CD4-positive, alpha-beta T cell treated with Interleukin-4 for 4 hours (primary cell): ENCODE results near the gene KRTAP10-2.

ENCODE experiments used
- DNase-seq: peaks from one replicate; pipeline ENCODE4 v3.0.0-alpha.2; 2020

The KRTAP10-2 gene

GRCh38 chr21:44524414-44525371, 26.6 kb downstream of the KRTAP10-2 start:
- DNase-seq: no peak

DNA sequence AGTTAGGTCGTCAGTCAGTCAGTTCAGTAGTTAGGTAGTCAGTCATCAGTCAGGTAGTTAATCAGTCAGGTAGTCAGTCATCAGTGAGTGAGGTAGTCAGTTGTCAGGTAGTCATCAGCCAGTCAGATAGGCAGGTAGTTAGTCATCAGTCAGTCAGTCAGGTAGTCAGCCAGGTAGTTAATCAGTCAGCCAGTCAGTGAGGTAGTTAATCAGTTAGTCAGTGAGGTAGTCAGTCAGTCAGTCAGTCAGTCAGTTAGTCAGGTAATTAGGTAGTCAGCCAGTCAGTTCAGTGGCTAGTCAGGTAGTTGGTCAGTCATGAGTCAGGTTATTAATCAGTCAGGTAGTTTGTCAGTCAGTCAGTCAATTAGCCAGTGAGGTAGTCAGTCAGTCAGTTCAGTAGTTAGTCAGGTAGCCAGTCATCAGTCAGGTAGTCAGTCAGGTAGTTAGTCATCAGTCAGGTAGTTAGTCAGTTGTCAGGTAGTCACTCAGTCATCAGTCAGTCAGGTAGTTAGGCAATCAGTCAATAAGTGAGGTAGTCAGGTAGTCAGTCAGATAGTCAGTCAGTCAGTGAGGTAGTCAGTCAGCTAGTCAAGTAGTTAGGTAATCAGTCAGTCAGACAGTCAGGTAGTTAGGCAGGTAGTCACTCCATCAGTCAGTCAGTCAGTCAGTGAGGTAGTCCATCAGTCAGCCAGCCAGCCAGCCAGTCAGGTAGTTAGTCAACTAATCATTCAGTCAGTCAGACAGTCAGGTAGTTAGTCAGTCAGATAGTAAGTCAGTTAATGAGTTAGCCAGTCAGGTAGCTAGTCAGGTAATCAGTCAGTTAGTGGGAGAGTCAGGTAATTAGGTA, 27.5 kb downstream of the KRTAP10-2 start:
- no peak for DNase-seq

DNA sequence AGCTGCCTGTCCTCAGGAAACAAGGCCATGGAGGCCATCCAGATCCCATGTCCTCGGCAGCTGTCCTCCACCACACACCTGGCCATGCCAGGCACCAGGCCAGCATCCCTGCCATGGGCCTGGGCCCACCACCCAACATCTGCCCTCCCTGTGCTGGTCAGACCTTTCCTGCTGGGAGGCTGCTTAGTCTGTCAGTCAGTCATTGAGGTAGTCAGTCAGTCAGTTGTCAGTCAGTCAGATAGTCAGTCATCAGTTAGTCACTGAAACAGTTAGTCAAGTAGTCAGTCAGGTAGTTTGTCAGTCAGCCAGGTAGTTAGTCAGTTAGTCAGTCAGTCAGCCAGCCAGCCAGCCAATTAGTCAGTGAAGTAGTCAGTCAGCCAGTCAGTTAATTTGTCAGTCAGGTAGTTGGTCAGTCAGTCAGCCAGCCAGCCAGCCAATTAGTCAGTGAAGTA, 28.5 kb downstream of the KRTAP10-2 start:
- DNase-seq: no peak

DNA sequence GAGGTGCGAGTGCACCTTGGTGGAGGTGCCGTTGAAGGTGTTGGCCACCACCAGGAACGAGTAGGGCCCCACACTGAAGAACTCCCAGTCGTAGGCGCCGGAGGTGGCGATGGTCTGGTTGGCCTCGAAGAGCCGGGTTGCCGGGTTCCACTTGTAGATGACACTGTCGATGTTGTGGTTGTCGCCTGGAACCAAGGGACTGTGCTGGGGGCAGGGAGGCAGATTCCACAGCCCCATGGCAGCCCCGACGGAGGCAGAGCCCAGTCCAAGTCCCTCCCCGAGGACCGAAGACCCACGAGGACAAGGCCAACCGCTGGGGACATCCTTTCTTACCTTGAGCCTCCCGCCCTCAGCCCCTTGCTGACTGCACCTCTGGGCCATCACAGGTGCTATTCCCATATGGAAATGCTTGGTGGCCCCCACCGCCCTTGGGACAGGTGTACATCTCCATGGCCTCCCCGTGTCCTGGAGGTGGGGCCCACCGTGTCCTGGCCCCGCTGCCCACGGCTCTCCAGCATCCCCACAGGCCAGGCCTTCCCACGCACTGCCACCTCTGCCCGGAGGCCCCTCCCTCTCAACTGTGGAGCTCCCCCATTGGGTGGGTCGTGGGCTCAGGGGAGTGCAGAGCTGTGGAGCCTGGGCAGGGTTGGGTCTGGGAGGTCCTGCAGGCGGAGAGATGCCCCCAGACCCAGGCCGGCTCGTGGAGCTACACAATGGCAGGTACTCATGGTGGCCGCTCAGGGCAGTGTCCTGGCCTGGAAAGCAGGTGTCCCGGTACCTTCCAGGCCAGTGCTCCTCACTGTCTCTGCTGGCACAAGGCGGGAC, 29.2 kb downstream of the KRTAP10-2 start:
- DNase-seq: no peak

GRCh38 chr21:44521301-44521927, 29.9 kb downstream of the KRTAP10-2 start:
- no peak for DNase-seq

- DNase-seq: no peak
These were observed 30.7 kb downstream of the KRTAP10-2 start for GRCh38 chr21:44520326-44521300.

DNA sequence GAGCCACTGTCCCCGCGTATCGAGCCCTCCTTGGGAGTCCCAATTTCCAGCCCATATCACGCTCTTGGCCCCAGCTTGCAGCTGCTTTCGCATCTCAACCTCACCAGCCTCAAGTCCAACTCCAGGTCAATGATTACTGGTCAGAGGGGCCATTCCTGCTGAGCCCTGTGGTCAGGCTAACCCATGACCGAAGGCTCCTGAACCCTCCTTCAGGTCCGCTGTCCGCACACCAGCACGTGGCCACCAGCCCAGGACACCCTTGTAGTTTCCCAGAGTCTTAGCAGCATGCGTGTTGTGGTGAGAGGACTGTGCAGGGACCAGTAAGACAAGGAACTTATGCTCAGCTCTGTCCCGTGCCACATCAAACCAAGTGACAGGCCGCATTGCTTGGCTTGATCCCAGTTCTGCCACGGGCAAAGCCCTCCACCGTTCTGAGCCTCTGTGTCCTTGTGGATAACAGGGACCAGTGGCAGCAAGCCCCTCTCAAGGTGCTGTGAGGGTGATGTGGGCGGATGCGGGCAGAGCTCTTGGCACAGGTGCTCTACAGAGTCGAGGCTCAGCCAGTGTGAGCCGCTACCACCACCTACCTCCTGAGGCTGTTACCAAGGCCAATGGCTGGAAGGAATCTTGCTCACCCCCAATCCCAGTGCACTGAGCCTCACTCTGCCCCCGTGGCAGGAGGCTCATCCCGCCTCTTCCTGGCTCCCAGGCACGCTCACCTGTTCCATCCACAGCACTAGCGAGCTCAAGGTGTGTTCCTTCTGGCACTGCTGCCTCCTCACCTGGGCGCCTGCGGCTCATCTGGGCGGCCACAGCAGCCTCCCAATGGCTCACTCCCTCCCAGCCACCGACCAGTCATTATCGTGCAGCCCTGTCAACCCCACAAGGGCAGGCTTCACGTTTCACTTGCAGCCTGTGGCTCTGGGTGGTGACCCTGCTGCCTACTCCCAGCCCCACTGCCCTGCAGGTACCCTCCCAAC, 31.7 kb downstream of the KRTAP10-2 start:
- DNase-seq: no peak

GRCh38 chr21:44518686-44519085, 32.6 kb downstream of the KRTAP10-2 start:
- no peak for DNase-seq

GRCh38 chr21:44517175-44517899, 34.0 kb downstream of the KRTAP10-2 start:
- DNase-seq: no peak

DNA sequence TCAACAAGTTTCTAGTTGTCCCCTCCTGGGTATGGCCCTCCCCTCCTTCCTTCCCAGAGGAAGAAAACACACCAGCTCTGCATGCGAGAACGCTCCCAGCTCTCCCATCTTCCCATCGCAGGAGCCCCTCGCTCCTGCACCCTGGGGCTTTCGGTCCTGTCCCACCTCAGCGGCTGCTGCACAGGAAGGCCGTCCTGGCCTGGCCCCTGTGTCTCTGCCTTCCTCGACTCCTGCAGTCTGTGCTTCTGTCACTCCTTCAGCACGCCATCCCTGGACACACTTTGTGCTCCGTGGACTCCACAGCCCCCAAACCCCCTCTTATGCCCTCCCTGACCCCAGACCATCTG, 34.5 kb downstream of the KRTAP10-2 start:
- DNase-seq: no peak

DNA sequence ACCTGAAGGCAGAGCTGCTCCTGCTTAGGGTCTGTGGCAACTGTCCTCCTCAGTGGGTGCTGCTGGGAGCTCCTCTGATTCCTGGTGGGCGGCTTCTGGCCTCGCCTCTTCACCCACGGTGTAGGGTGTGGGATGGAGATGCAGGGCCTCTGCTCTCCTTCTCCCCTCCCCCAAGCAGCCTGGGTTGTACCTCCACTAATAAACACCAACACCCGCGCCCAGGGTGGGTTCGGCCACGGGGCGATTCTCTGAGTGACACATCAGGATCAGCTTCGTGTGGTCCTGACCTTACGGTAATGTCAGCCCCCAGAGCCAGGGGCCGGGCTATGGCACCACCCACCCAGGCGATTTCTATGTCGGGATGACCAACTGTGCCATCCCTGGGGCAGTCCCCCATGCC, 35.0 kb downstream of the KRTAP10-2 start:
- no peak for DNase-seq

DNA sequence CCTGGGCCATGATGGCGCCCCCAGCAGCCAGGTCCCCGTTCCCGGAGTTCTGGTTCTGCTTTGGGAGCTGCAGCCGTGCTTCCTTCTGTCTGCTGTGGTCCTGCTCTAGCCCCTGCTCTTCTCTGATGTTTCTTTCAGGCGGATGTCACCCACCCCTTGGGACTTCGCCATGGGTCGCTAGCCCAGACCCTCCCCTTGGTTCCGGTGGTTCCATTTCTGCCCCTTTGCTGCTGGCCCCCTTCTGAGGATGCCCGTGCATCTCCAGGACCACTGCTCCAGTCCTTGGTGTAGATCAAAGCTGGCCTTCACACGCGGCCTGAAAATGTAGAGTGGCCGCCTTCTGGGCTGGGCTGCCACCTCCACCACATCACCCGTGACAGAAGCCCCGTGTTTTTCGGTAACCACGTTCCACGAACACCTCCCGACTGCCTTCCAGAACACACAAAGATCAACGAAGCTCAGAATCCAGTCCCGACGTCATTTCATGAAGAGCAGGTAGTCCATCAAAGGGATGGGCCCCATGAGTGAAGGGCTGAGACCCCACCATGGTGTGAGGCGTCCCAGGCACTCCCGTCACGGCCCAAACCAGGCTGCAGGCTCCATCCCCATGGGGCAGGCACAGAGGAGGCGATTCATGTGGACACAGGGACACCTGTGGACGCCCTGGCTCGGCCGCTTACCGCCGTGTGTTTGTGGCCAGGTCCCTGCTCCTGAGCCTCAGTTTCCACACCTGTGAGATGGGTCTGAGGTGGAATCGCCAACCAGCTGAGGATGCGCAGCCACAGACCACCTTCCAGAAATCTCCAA, 35.7 kb downstream of the KRTAP10-2 start:
- DNase-seq: no peak

DNA sequence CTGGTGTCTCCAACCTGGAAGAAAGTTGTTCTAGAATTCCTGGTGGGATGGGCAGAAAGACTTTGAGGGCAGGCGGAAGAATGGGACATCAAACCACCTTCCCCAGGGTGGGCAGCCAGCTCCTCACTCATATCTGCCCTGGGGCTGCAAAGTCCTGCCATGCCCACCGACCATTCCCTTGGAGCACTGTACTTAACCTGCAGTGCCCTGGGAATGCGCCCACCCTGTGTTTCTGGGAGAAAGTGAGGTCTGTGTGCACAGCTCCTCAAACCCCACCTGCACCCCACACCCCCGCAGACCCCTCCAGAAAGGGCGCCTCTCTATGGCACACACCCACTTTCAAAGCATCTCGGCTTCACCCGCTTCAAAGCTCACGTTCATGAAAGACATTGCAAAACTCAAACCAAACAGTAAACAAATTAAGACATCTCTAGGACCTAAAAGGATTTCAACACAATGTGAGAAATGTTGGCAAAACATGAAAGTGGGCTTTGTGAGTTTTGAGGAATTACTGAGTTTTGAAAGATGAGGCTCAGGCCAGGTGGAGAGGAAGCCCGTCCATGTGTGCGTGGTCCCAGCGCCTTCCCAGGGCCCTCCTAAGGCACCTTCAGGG, 36.5 kb downstream of the KRTAP10-2 start:
- DNase-seq: no peak

DNA sequence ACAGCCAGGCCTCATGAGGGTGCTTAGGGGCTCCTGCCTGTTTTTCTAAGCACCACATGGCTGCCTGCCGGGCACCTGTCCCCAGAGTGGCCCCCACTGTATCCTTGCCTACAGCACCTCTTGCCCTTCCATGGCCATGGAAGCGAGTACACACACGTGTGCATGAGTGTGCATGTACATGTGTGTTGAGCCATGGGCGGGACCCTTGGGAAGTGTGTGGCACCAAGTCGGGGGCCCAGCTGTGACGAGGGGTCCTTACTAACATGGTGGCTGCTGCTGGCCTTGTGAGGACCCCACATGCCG, 37.1 kb downstream of the KRTAP10-2 start:
- DNase-seq: no peak

- no peak for DNase-seq
These were observed 37.7 kb downstream of the KRTAP10-2 start for GRCh38 chr21:44513389-44514217.

GRCh38 chr21:44512496-44513388, 38.6 kb downstream of the KRTAP10-2 start:
- DNase-seq: no peak
